Central memory CD4-positive, alpha-beta T cell (primary cell): ENCODE data around the gene CP.

Source experiments
- DNase-seq: peaks from one replicate; pipeline ENCODE4 v3.0.0; 2022

CP gene

GRCh38 chr3:149180057-149180573 lies 41.5 kb downstream of the CP start:
- no peak for DNase-seq

GRCh38 chr3:149179220-149179619 lies 42.4 kb downstream of the CP start:
- no peak for DNase-seq

- DNase-seq = no peak
Observed at GRCh38 chr3:149177122-149177521, 44.5 kb downstream of the CP start.

GRCh38 chr3:149174901-149175300 lies 46.7 kb downstream of the CP start:
- no peak for DNase-seq

DNA sequence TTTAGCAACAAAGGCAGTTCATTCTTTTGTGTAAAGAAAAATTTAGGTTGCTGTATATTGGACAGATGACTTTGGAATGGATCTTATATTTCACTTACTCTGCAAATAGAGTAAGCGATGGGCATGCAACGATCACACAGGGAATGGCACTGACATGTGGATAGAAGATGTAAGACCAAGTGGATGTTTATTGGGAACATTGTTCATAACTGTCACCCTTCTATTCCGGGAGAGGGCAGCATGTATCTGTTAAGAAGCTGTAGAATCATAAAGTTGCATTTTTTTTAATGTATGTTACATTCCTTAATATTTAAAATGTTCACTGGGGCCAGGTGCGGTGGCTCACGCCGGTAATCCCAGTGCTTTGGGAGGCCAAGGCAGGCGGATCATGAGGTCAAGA lies 51.0 kb downstream of the CP start:
- DNase-seq = no peak

GRCh38 chr3:149167898-149168297 lies 53.7 kb downstream of the CP start:
- no peak for DNase-seq

GRCh38 chr3:149163066-149163465 lies 58.6 kb downstream of the CP start:
- DNase-seq = no peak

GRCh38 chr3:149162007-149162406 lies 59.6 kb downstream of the CP start:
- no peak for DNase-seq

DNA sequence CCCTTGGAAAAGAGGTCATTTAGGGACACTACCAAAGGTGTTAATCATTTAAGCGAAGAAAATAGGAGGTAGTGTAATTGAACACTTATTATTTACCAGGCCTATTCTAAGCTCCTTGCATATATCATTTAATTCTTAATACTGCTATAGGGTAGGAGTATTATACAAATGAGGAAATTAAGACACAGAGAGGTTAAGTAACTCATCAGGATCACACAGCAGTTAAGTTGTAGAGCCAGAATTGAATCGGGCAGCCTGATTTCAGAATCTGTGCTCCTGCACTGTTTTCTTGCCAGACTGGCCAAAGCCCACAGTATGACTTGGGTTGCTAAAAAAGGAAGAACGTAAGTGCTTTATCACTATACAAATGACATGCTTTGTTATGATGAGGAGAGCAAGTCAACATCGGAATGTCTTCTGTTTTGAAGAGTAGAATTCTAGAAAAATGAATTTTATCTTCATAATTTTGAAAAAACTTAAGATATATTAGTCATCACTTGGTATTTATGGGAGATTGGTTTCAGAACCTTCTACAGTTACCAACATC lies 60.8 kb downstream of the CP start:
- no peak for DNase-seq

DNA sequence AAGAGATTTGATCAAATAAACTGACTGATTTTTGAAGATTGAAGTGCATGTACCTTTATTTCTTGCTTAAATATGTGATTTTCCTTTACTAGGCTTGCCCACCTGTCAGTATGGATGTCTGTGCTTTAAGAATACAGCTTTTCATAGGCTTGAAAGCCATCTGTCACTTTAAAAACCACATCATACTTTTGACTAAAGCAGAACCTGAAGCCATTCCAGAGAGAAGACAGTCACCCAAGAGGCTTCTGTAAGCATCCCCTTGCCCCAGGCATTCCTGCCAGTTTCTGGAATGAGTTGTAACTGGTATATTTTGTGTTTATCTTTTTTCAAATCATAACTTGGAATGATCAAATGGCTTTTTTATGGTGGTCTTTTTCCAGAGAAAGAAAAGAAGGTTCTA lies 68.2 kb downstream of the CP start:
- DNase-seq = no peak

DNA sequence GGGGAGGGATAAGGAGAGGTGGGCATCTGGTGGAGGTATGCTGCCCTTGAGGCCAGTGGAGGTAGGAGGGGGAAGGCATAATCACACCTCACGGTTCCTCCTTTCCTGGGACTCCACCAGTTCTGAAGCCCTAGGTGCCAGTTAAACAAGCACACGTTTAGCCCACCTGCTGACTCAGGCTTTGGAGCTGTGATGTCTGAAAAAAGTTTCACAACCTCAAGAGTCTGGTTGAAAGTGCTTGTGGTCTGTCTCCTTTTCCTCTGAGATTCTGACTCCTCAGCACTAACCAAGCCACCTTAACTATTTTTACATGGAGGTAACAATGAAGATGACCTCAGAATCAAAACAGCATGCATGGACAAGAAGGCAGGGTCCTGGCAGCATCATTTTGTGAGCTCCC lies 69.2 kb downstream of the CP start:
- no peak for DNase-seq

DNA sequence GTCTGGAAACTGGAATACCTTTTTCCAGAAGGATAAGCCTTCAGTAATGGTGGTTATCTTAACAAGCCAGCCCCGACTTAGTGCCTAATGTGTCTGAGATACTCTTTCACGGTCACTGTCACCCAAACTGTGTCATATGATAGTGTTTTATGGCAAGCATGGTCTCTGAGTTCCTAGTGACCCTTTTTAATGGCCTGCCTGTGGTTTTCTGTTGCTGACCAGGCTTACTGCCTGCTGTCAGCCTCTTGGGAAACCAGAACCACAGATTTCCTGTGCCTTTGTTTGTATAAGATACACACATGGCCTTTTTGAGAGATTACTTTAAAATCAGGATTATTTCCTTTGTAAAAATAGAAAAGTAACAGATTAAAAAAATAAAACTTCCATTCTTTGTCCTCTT lies 69.8 kb downstream of the CP start:
- no peak for DNase-seq

GRCh38 chr3:149150436-149150835 lies 71.2 kb downstream of the CP start:
- DNase-seq = no peak

GRCh38 chr3:149145974-149146373 lies 75.7 kb downstream of the CP start:
- DNase-seq = no peak

- DNase-seq = no peak
Observed at GRCh38 chr3:149145356-149145755, 76.3 kb downstream of the CP start.

DNA sequence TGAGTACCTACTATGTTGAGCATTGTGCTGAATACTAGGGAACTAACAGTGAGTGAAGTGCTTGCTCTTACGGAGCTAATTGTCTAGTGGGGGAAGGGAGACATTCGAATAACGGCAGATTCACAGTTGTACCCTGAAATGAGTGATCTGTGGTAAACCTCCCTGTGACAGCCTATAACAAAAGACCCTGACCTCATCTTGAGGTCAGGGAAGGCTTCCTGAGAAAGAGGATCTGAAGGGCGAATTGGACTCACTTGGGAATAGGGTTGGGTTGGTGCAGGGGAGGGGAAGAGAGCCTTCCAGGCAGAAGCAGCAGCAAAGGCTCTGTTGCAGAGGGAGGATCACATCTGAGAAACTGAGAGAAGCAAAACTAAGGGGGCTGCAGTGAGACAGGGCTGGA lies 78.9 kb downstream of the CP start:
- no peak for DNase-seq

DNA sequence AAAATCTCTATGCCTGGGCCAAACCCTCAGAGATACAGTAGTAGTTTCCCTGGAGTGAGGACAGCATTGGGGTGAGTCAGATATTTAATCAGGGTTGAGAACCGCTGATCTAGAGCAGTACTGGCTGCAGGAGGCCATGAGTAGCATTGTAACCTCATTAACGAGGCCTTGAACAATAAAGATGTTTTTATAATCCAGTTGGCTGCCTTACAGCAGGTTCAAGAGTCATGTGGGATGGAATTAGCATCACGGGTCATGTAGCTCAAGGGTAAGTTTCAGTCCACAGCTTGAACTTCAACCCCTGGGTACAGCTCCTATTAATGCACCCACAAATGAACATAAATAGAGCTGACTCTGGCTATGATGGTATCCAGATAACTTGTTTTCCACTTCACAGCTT lies 87.1 kb downstream of the CP start:
- no peak for DNase-seq

DNA sequence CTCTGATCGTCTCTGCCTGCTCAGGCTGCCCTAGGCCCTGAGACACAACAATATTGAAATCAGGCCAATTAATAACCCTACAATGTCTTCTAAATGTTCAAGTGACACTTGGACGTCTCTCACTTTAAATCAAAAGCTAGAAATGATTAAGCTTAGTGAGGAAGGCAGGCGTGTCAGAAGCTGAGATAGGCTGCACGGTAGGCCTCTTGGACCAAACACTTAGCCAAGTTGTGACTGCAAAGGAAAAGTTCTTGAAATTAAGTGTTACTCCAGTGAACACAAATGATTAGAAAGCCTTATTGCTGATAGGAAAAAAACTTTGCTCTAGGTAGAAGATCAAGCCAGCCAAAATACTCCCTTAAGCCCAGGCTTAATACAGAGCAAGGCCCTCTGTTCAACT lies 90.0 kb downstream of the CP start:
- DNase-seq = no peak

DNA sequence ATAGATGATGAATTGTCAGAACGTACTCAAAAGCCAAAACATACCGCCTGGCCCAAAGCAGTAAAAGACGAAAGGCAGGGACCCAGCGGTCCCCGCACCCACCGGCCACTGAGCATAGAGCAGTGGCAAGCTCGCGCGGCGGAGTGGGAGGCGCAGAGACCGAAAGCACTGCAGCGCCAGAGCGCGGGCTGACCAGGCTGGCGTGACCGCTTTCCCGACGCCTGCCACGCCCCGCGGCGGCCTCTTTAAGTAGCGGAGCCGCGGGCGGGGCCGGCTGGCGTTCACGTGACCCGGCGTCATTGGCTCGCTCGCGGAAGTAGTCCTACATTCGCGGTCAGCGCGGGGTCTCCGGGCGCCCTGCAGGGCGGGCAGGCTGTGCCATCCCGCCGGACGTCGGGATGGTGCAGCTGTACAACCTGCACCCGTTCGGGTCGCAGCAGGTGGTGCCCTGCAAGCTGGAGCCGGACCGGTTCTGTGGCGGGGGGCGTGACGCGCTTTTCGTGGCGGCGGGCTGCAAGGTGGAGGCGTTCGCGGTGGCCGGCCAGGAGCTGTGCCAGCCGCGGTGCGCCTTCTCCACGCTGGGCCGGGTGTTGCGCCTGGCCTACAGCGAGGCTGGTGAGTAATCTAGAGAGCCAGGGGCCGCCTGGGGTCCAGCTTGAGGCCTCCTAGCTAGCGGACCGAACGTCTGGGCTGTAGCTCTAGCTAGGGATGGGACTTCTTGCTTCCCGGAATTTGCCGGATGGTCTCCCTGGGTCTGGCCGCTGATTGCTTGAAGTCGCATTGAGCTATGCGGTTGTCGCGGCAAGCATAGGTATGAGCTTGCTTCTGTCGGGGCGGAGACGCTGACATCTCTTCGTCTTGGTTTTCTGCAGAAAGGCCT lies 92.1 kb downstream of the CP start, which contains the start of gene HPS3:
HPS3 (plus strand) TSS at position 313 of the 880 bp plus-strand sequence; CDS start at position 399, 86 bp downstream.
- DNase-seq = peak; percentile 76

DNA sequence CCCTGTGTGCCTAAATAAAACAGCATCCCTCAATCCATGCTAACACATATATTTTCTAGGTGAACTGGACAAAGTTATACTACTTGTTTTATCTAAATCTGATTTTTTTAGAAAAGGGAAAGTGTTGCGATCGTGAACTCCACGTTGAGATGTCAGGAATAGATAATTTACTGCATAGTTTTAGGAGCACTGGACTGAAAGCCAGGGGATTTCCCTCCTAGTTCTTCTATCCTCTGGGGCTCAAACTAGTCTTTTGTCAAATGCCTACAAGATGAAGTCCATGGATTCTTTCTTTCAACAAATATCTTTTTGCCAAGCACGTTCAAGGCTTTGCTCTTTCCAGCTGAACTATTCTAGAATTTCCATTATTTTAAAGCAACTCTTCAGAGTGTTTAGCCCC lies 92.8 kb downstream of the CP start:
- DNase-seq = no peak

DNA sequence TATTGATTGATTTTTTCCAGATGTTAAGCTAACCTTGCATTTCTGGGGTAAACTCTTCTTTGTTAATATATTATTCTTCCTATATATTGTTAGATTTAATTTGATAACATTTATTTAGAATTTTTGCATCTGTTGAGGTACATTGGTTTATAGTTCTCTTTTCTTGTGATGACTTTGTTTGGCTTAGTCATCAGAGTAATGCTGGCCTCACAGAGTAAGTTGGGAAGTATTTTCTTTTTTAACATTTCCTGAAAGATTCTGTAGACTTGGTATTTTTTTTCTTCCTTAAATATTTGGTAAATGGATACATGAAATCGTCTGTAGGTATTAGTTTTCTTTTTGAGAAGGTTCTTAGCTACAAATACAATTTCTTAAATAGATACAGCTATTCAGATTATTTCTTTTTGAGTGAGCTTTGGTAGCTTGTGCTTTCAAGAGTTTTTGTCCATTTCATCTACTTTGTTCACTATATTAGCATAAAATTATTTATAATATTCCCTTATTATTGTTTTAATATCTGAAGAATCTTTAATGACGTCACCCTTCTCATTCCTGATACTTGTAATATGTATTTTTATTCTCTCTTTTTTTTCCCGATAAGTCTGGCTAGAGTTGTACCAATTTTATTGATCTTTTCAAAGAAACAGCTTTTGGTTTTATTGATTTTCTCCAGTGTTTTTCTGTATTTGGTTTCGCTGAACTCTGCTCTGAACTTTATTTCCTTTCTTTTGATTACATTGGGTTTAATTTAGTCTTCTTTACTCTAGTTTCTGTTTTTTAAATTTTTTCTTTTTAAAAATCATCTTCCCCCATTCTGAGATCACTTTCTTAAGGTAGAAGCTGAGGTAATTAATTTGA lies 98.7 kb downstream of the CP start:
- no peak for DNase-seq
